Smooth muscle cell (in vitro differentiated cells): ENCODE measurements around the gene GSK3B. TPM values are rescaled to one million over a fixed set of nuclear protein-coding genes. Genes with fewer than 3 reads are reported as not detected.
A peak's percentile ranks its signal among the peaks of the same experiment; 100 is the strongest.
"Not testable (repeated sequence)": the region's sequence is repeated elsewhere in the genome, so short reads cannot be mapped to it uniquely, and the experiment has no call there.

Source experiments
- DNase-seq: peaks from one replicate; lab custom pipeline; 2025; ENCODE audit not compliant: unreplicated experiment; lab: John Stamatoyannopoulos, UW
- H2AFZ ChIP-seq: fragments of 200-600 bp; sonication (generic); 2 replicates; pipeline ENCODE4 v1.6.0; 2016; ENCODE audit warnings: antibody characterized with exemption, low read depth, mild to moderate bottlenecking
- H3F3A ChIP-seq: fragments of 200-600 bp; sonication (generic); 2 replicates; pipeline ENCODE4 v1.6.0; 2017; ENCODE audit warnings: antibody characterized with exemption, low read depth
- H3K27ac ChIP-seq: fragments of 200-600 bp; sonication (generic); 2 replicates; pipeline ENCODE4 v1.5.1; 2016; ENCODE audit warnings: low read depth, mild to moderate bottlenecking
- H3K27me3 ChIP-seq: fragments of 200-600 bp; sonication (generic); 2 replicates; pipeline ENCODE4 v1.6.1; 2016; ENCODE audit warnings: low read depth, mild to moderate bottlenecking
- H3K36me3 ChIP-seq: fragments of 200-600 bp; sonication (generic); 2 replicates; pipeline ENCODE4 v1.5.1; 2016; ENCODE audit warnings: low read depth
- H3K4me1 ChIP-seq: fragments of 200-600 bp; sonication (generic); 2 replicates; pipeline ENCODE4 v1.5.1; 2016; ENCODE audit warnings: low read depth
- H3K4me2 ChIP-seq: fragments of 200-600 bp; sonication (generic); 2 replicates; pipeline ENCODE4 v1.6.0; 2016; ENCODE audit warnings: mild to moderate bottlenecking
- H3K4me3 ChIP-seq: fragments of 200-600 bp; sonication (generic); 2 replicates; pipeline ENCODE4 v1.5.1; 2016; ENCODE audit warnings: mild to moderate bottlenecking
- H3K79me2 ChIP-seq: fragments of 200-600 bp; sonication (generic); 2 replicates; pipeline ENCODE4 v1.6.0; 2016; ENCODE audit warnings: low read depth, mild to moderate bottlenecking
- H3K9ac ChIP-seq: fragments of 200-600 bp; sonication (generic); 2 replicates; pipeline ENCODE4 v1.6.0; 2016; ENCODE audit warnings: low read depth
- H3K9me3 ChIP-seq: fragments of 200-600 bp; sonication (generic); replicated peaks from 2 replicates; pipeline ENCODE4 v1.5.1; 2016; ENCODE audit warnings: low read depth
- H4K20me1 ChIP-seq: fragments of 200-600 bp; sonication (generic); 2 replicates; pipeline ENCODE4 v1.6.0; 2016; ENCODE audit warnings: low read depth
- CTCF ChIP-seq: fragments of 200-600 bp; sonication (generic); IDR thresholded peaks from 2 replicates; pipeline ENCODE4 v1.5.1; 2017; ENCODE audit warnings: borderline replicate concordance, mild to moderate bottlenecking, antibody characterized with exemption; ENCODE audit not compliant: insufficient read depth, poor library complexity, severe bottlenecking
- WGBS: methylation state at CpG from one replicate; pipeline ENCODE4 v1.1.7; 2016; ENCODE audit warnings: low lambda C conversion rate; 5-methylcytosine and 5-hydroxymethylcytosine counted together
- polyA plus RNA-seq: library from polyadenylated mRNA; unstranded; fragments of >200 nt; fragmentation: Nextera tagmentation; extraction: Ambion mirVana; gene quantifications from 2 replicates; pipeline ENCODE4 v1.2.1, GENCODE V29; 2016
- total RNA-seq: library from RNA; depleted of rRNA; stranded (reverse); fragments of >200 nt; gene quantifications from 2 replicates; pipeline ENCODE4 v1.2.3, GENCODE V29; 2014

Gene GSK3B
- total and polyA plus RNA-seq, 2 experiments from 2014 or later = 27.3 to 61.8 TPM

- Histone ChIP-seq H3K36me3 (peaks cover 20% of the 10 kb centered on the region), H3K9ac (no peak overlapping the region), H3K4me2 (no peak overlapping the region), H3K4me1 (no peaks in the 10 kb centered on the region), H2AFZ (no peak overlapping the region), H3F3A (no peaks in the 10 kb centered on the region), H3K27ac (no peak overlapping the region), H3K79me2 (peaks cover 8% of the 10 kb centered on the region), H3K27me3 (no peaks in the 10 kb centered on the region), H4K20me1 (peaks cover 8% of the 10 kb centered on the region), H3K4me3 (no peak overlapping the region), H3K9me3 (no peaks in the 10 kb centered on the region)
- peak; percentile 52 for TF ChIP-seq CTCF
- WGBS = 50% methylated on average over 10 of the region's 10 CpGs
- DNase-seq = no peak
Measured at GRCh38 chr3:119891944-119892721, 202.1 kb downstream of the GSK3B start.

GRCh38 chr3:119888681-119889080 lies 205.6 kb downstream of the GSK3B start:
- H3K4me2 ChIP-seq, H3K4me1 ChIP-seq, H3K9me3 ChIP-seq, H3K4me3 ChIP-seq, H3K27ac ChIP-seq, H2AFZ ChIP-seq, H3K27me3 ChIP-seq, DNase-seq, H3K79me2 ChIP-seq, H3K9ac ChIP-seq, H3F3A ChIP-seq: not testable (repeated sequence)
- Histone ChIP-seq H4K20me1 (peaks cover 42% of the 10 kb centered on the region), H3K36me3 (peaks cover 17% of the 10 kb centered on the region)
- WGBS = 88% methylated on average over 4 of the region's 4 CpGs

- no peaks in the 10 kb centered on the region for H3K9me3 ChIP-seq
- WGBS = 78% methylated on average over 3 of the region's 3 CpGs
Measured at GRCh38 chr3:119885746-119886530, 208.3 kb downstream of the GSK3B start.

More at GRCh38 chr3:119885746-119886530, 208.3 kb downstream of the GSK3B start:
- Histone ChIP-seq H2AFZ (no peak overlapping the region), H3K27ac (no peak overlapping the region), H3K36me3 (peaks cover 21% of the 10 kb centered on the region), H3K4me3 (no peak overlapping the region), H3K4me1 (no peaks in the 10 kb centered on the region), H3K79me2 (peaks cover 8% of the 10 kb centered on the region), H3F3A (no peaks in the 10 kb centered on the region), H4K20me1 (peaks cover 47% of the 10 kb centered on the region), H3K27me3 (no peaks in the 10 kb centered on the region), H3K4me2 (no peak overlapping the region), H3K9ac (no peak overlapping the region)
- DNase-seq = no peak
- TF ChIP-seq CTCF = no peak
